HCT116 (cell line): ENCODE data around the gene CALR. TPM values are rescaled to one million over a fixed set of nuclear protein-coding genes. Genes with fewer than 3 reads are reported as not detected.

ENCODE experiments used
- ATAC-seq: fragments of 200-7000 bp; cut with Tn5 transposase; 2 replicates; pipeline ENCODE4 v1.9.1; 2020; ENCODE audit warnings: mild to moderate bottlenecking, moderate library complexity
- BruUV-seq: library from RNA; stranded (reverse); fragments of 400-500 nt; replicated peaks from 2 replicates; lab custom pipeline; 2021; lab: Mats Ljungman, UMichigan
- CTCF ChIA-PET: fragments of 300-600 bp; sonication (Branson Sonifier 250); formaldehyde crosslinking; loops from one replicate; lab custom pipeline; 2021; ENCODE audit warnings: antibody characterized with exemption; lab: Charles Lee
- POLR2A ChIA-PET: fragments of 300-600, 350-600 bp; sonication (Branson Sonifier 250); formaldehyde crosslinking; loops from one replicate; lab custom pipeline; 2021; ENCODE audit warnings: antibody characterized with exemption; lab: Charles Lee
- RAD21 ChIA-PET, 2 experiments: fragments of 300-600 bp; sonication (Branson Sonifier 250); formaldehyde crosslinking; loops; one replicate each; lab custom pipeline; 2023; ENCODE audit warnings: low total read pairs in 2 of 2; ENCODE audit not compliant: uncharacterized antibody in 2 of 2, unreplicated experiment in 2 of 2, low non-redundant PET in 1 of 2; lab: Charles Lee
- DNase-seq: peaks from one replicate; pipeline ENCODE4 v3.0.0-alpha.2; 2010; ENCODE audit warnings: low read depth, low spot score
- H2AFZ ChIP-seq: fragments of 200-600 bp; shearing (Covaris generic), sonication (generic); 2 replicates; pipeline ENCODE4 v1.6.1; 2017; ENCODE audit warnings: low read depth, mixed run types, mixed read lengths, antibody characterized with exemption, low read length; ENCODE audit not compliant: poor library complexity, severe bottlenecking
- H3K27ac ChIP-seq: 2 replicates; pipeline ENCODE4 v1.5.1; 2012; ENCODE audit warnings: low read depth, low read length
- H3K27me3 ChIP-seq: fragments of 200-600 bp; sonication (generic); 2 replicates; pipeline ENCODE4 v1.6.1; 2016; ENCODE audit warnings: mixed run types, low read length, mixed read lengths; ENCODE audit not compliant: insufficient read depth
- H3K36me3 ChIP-seq, 2 experiments: fragments of 200-500 bp in 1 of 2; fragments of 200-600 bp in 1 of 2; sonication (Bioruptor generic) in 1 of 2; sonication (generic) in 1 of 2; 2 replicates each; pipeline versions ENCODE4 v1.5.1 to v1.6.1; 2014 to 2016; ENCODE audit warnings: low read length in 2 of 2, inconsistent platforms in 1 of 2, mixed read lengths in 1 of 2, mixed run types in 1 of 2; ENCODE audit not compliant: insufficient read depth in 2 of 2, control insufficient read depth in 1 of 2
- H3K4me1 ChIP-seq, 2 experiments: fragments of 200-600 bp in 1 of 2; sonication (generic) in 1 of 2; 2 replicates each; pipeline versions ENCODE4 v1.5.1 to v1.6.1; 2012 to 2017; ENCODE audit warnings: low read length in 2 of 2, inconsistent platforms in 1 of 2, mild to moderate bottlenecking in 1 of 2, mixed read lengths in 1 of 2, mixed run types in 1 of 2, moderate library complexity in 1 of 2; ENCODE audit not compliant: insufficient read depth in 2 of 2, control insufficient read depth in 1 of 2
- H3K4me2 ChIP-seq: fragments of 200-600 bp; sonication (generic); 2 replicates; pipeline ENCODE4 v1.6.1; 2017; ENCODE audit warnings: mixed run types, low read length, mixed read lengths
- H3K4me3 ChIP-seq, 2 experiments: fragments of 200-600 bp in 1 of 2; sonication (generic) in 1 of 2; replicated peaks in 1 of 2; 2 replicates each; pipeline ENCODE4 v1.5.1; 2011 to 2016; ENCODE audit warnings: low read length in 2 of 2, control low read depth in 1 of 2, low read depth in 1 of 2, mild to moderate bottlenecking in 1 of 2, mixed read lengths in 1 of 2, mixed run types in 1 of 2
- H3K79me2 ChIP-seq: fragments of 200-600 bp; sonication (generic); 2 replicates; pipeline ENCODE4 v1.6.1; 2017; ENCODE audit warnings: mild to moderate bottlenecking, mixed run types, low read length, moderate library complexity, mixed read lengths; ENCODE audit not compliant: insufficient read depth
- H3K9ac ChIP-seq: fragments of 200-600 bp; sonication (generic); 2 replicates; pipeline ENCODE4 v1.6.1; 2016; ENCODE audit warnings: low read length, mixed read lengths
- H3K9me2 ChIP-seq: fragments of 200-600 bp; sonication (generic), shearing (Covaris generic); 2 replicates; pipeline ENCODE4 v1.6.1; 2017; ENCODE audit warnings: mixed run types, mild to moderate bottlenecking, moderate library complexity; ENCODE audit not compliant: insufficient read depth
- H3K9me3 ChIP-seq, 2 experiments: fragments of 200-500 bp in 1 of 2; fragments of 200-600 bp in 1 of 2; sonication (Bioruptor generic) in 1 of 2; sonication (generic) in 1 of 2; 2 replicates each; pipeline ENCODE4 v1.6.1; 2014 to 2017; ENCODE audit warnings: low read length in 2 of 2, mixed read lengths in 2 of 2, inconsistent platforms in 1 of 2, low read depth in 1 of 2, mild to moderate bottlenecking in 1 of 2, mixed run types in 1 of 2, moderate library complexity in 1 of 2; ENCODE audit not compliant: control insufficient read depth in 1 of 2, insufficient read depth in 1 of 2
- H4K20me1 ChIP-seq: fragments of 200-600 bp; sonication (generic), shearing (Covaris generic); 2 replicates; pipeline ENCODE4 v1.6.1; 2017; ENCODE audit warnings: mixed run types, mild to moderate bottlenecking, moderate library complexity; ENCODE audit not compliant: insufficient read depth
- CEBPB ChIP-seq: IDR thresholded peaks from 2 replicates; pipeline ENCODE4 v1.6.1; 2012; ENCODE audit warnings: low read depth
- JUND ChIP-seq: IDR thresholded peaks from 2 replicates; pipeline ENCODE4 v1.6.1; 2012
- MAX ChIP-seq: IDR thresholded peaks from 2 replicates; pipeline ENCODE4 v1.6.1; 2012
- POLR2A ChIP-seq: IDR thresholded peaks from 2 replicates; pipeline ENCODE4 v1.7.0; 2011; ENCODE audit warnings: borderline replicate concordance; ENCODE audit not compliant: insufficient read depth, insufficient read length; ENCODE audit errors: extremely low read depth
- REST ChIP-seq: IDR thresholded peaks from 2 replicates; pipeline ENCODE4 v1.6.1; 2012; ENCODE audit warnings: low read depth
- SIN3A ChIP-seq: IDR thresholded peaks from 2 replicates; pipeline ENCODE4 v1.6.1; 2012; ENCODE audit warnings: low read depth
- SP1 ChIP-seq: IDR thresholded peaks from 2 replicates; pipeline ENCODE4 v1.6.1; 2012; ENCODE audit warnings: low read depth
- SRF ChIP-seq: IDR thresholded peaks from 2 replicates; pipeline ENCODE4 v1.6.1; 2012; ENCODE audit warnings: low read depth
- ZBTB33 ChIP-seq: IDR thresholded peaks from 2 replicates; pipeline ENCODE4 v1.6.1; 2011; ENCODE audit warnings: mild to moderate bottlenecking, low read length, moderate library complexity; ENCODE audit not compliant: insufficient replicate concordance; ENCODE audit errors: extremely low read depth
- intact Hi-C: fragments of 100-400 bp; cut with micrococcal nuclease; formaldehyde crosslinking; loops from 2 replicates; pipeline ENCODE4 v1.10.0; 2022
- total RNA-seq: library from RNA; stranded (reverse); gene quantifications from one replicate; pipeline ENCODE4 v1.2.1, GENCODE V29; 2021; ENCODE audit not compliant: unreplicated experiment

CALR gene
- total RNA-seq, 1 experiment from 2014 or later = 739 TPM

GRCh38 chr19:12930002-12930645 is 8.3 kb upstream of the CALR start:
- H3K27me3 ChIP-seq = no peaks in the 10 kb centered on the region
- H3K9me3 ChIP-seq = no peaks in the 10 kb centered on the region
- H3K36me3 ChIP-seq = peaks cover 34 to 45% of the 10 kb centered on the region in 2 experiments
- CTCF ChIA-PET = no interaction called here
- H3K79me2 ChIP-seq = peaks cover 49% of the 10 kb centered on the region
- H3K9ac ChIP-seq = no peak overlapping the region
- BruUV-seq = no TSS peak
- RAD21 ChIA-PET = no interaction called here
- ATAC-seq (no peak), DNase-seq (no peak)
- peaks cover 4 to 15% of the 10 kb centered on the region in 2 experiments for H3K4me1 ChIP-seq
- TF ChIP-seq MAX = no peak
- no peak for TF ChIP-seq REST
- no peak for TF ChIP-seq ZBTB33
- TF ChIP-seq SP1 = no peak
- TF ChIP-seq JUND = no peak
- no peak for TF ChIP-seq CEBPB
- TF ChIP-seq SRF = no peak
- TF ChIP-seq SIN3A = no peak
- no peak for TF ChIP-seq POLR2A
- POLR2A ChIA-PET = no interaction called here
- no peak overlapping the region for H2AFZ ChIP-seq
- H3K4me2 ChIP-seq = no peak overlapping the region
- intact Hi-C loops = no loop called here
- no peaks in the 10 kb centered on the region for H3K9me2 ChIP-seq
- no peak overlapping the region for H3K27ac ChIP-seq
- no peak overlapping the region for H3K4me3 ChIP-seq
- no peaks in the 10 kb centered on the region for H4K20me1 ChIP-seq
